Dermis blood vessel endothelial cell (primary cell): ENCODE results near the gene NRAP. TPM values are rescaled to one million over a fixed set of nuclear protein-coding genes. Genes with fewer than 3 reads are reported as not detected.
A peak's percentile ranks its signal among the peaks of the same experiment; 100 is the strongest.

ENCODE experiments used
- DNase-seq: peaks from one replicate; pipeline ENCODE4 v3.0.0; 2010
- total RNA-seq: library from RNA; depleted of rRNA; stranded (reverse); fragments of >200 nt; gene quantifications from 2 replicates; pipeline ENCODE4 v1.2.3, GENCODE V29; 2014

Gene NRAP, protein sequence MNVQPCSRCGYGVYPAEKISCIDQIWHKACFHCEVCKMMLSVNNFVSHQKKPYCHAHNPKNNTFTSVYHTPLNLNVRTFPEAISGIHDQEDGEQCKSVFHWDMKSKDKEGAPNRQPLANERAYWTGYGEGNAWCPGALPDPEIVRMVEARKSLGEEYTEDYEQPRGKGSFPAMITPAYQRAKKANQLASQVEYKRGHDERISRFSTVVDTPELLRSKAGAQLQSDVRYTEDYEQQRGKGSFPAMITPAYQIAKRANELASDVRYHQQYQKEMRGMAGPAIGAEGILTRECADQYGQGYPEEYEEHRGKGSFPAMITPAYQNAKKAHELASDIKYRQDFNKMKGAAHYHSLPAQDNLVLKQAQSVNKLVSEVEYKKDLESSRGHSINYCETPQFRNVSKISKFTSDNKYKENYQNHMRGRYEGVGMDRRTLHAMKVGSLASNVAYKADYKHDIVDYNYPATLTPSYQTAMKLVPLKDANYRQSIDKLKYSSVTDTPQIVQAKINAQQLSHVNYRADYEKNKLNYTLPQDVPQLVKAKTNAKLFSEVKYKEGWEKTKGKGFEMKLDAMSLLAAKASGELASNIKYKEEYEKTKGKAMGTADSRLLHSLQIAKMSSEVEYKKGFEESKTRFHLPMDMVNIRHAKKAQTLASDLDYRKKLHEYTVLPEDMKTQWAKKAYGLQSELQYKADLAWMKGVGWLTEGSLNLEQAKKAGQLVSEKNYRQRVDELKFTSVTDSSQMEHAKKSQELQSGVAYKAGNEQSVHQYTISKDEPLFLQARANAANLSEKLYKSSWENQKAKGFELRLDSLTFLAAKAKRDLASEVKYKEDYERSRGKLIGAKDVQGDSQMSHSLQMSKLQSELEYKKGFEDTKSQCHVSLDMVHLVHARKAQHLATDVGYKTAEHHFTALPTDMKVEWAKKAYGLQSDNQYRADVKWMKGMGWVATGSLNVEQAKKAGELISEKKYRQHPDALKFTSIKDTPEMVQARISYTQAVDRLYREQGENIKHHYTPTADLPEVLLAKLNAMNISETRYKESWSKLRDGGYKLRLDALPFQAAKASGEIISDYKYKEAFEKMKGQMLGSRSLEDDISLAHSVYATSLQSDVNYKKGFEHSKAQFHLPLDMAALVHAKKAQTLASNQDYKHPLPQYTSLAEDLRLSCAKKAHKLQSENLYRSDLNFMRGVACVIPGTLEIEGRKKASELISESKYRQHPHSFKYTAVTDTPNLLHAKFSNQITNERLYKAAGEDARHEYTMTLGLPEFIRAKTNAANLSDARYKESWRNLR (N-terminal part only)
- not detected in 2 replicates for total RNA-seq

DNA sequence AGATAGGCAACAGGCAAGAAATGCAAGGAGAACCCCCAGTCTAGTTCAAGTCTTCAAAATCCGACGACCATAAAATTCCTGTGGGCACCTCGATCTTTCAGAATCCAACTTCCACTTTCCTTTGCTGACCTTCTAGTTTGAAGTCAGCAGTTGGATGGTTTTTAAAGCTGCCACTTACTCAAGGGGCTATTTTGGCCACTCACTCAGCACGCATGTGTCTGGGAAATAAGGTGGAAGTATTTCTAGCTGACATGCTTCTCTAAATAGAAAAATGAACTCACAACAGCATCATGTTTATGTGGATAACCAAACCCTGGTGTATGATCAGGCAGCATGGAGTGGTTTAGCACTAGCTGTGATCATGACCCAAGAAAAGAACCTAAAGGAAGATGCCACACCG is at the start of gene NRAP:
Gene NRAP (minus strand): TSS at position 134 of the 400 bp plus-strand sequence. CDS start 159 bp downstream, outside the sequence.
- DNase-seq, result no peak

DNA sequence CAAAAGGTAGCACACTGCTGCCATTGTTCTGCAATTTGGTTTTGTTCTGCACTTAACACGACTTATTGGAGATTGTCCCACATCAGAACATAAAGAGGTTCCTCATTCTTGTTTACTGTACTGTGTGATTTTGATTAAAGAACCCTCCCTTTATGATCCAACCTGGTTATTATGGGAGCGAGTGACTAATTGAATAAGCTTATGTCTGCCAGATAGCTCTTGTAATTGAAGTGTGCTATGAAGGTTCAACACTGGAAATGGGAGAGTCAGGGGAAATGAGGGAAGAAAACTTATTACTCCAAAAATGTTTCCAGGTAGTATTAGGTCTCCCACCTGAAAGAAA is 49.8 kb upstream of the NRAP start:
- no peak for DNase-seq

DNA sequence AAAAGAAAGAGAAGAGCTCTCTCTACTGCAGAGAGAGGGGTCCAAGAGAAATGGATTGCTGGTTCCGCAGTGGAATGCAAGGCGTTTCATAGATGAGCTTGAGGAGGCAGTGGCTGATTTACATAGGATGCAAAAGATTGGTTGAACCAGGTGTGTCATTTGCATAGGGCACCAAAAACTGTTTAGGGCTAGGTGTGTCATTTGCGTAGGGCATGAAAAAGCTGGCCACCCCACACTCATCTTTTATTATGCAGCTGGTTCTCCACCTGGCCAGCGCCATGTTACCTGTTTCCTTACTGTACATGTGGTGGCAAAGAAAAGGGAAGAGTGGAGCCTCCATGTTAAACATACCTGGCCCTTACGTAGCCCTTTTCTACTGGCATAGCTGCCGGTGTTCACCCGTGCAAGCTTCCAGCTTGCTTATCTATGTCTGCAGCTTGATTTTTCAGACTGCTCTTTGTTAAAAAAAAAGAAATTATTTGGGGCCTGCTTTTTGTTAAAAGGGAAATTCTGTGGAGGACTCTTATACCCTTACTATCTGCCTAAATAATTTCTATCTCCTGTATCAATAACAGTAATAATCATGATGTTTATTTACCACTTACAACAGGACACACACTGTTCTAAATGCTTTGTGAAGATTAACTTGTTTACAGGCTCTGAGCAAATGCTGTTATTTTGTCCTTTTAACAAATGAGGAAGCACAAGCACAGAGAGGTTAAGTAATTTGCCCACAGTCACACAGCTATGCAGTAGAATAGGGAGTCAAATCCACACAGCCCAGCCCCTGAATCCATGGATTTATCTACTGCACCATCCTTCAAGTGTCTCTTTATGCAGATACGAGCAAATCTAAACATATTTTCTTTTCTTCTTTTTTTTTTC is 49.2 kb upstream of the NRAP start:
- no peak for DNase-seq

DNA sequence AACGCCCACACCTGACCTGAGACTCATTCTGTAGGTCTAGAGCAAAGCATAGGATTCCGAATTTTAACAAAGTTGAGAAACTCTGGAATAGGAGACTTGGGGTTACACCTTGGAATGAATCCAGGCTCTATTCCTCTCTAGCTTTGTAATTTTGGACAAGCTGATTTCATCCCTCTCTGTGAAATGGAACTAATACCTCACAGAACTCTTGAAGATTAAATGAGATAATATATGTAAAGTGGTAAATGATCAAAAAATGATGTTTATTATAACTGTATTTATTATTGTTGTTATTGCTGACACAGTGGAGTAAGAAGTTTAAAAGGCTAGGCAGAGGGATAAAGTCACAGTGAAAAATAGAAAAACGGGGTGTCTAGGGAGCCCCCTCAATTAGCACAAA is 48.2 kb upstream of the NRAP start:
- DNase-seq, result no peak

DNA sequence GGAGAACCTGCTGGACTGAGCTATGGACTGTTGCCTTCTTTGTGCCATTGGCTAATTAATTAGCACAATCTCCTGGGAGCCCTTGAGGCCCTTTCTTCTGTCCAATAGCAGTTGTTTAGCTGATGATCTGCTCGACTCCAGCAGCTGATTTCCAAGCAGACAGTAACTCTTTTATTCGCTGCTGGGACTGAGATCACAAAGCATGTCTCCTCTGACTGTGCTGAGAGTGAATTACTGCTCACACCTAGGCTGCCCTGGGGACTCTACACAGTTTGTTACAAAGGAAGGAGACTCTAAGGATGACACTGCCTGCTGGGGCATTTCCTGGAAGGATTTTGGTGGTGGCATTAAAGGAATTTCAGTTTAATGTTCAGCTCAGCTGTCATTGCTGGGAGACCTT is 47.3 kb upstream of the NRAP start:
- DNase-seq, result no peak

DNA sequence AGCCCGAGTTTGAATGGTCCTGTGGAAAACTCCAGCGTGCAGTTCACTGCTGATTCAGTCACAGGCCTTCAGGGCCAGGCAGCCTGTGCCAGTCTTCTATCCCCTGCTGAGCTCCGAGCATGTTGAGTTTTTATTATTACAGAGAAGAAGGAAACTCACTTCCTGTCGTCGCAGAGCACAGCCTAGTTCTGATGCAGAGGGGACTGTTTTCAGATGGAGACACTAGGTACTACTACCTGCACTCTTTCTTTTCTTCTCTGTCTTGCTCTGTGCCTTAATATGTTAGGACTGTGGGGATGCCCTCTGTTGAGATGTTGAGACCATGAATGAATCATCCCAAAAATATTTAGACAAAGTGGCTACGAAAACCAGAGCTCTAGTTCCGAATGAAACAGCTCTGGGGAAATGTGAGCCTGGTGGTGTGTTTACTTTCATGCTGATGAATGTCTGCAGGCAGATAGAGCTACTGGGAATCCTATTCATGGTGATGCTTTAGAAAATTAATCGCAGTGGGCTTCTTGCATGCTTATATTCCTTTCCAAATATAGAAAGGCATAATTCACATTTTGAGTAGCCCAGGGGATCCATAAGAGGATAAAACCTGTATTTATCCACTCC is 45.5 kb upstream of the NRAP start:
- DNase-seq, result peak; percentile 50

DNA sequence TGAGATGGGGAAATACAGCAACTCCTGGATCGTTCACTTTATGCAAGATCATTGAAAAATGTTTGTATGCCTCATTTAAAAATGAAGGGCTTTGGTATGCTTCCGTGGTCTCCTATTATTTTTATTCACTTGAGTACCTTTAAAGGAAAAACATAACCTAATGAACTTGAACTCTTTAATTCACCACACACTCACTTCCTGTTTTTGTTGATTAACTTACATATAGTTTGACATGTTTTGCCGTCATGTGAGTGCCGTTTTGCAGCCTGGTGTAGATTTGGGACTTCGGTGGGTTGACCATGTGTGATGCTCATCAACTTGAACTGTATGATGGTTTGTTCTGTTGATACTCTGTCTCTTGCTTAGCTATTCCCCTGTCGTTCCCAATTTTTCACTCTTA is 44.8 kb upstream of the NRAP start:
- DNase-seq, result no peak

DNA sequence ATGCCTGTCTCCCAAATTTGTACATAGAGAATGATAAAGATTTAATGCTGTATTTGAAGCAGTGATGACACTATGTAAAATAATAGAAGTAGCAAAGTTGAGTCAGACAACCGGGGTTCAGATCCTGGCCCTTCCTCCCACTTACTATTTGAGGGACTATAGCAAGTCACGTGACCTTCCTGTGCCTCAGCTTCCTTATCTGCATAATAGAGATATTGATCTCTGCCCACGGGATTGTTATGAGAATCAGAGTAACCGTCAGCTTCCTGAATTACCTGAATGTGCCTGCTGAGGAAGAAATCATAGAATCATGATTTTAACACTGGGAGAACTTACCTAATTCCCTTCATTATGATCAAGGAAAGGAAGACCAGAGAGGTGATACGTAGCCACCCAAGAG is 42.8 kb upstream of the NRAP start:
- peak; percentile 20 for DNase-seq

DNA sequence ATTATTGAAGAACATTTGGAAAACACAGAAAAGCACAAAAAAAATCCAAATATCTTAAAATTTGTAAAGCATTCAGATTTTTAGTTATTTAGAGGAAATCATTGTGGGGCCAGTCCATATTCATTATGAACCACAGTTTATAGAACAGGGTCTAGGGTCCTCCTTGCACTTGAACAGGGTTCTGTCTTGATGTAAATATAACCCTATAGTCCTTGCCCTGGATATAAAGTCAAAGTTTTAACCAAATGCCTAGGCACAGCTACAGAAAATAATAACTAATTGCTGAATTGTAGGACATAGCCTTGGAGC is 41.5 kb upstream of the NRAP start:
- no peak for DNase-seq

DNA sequence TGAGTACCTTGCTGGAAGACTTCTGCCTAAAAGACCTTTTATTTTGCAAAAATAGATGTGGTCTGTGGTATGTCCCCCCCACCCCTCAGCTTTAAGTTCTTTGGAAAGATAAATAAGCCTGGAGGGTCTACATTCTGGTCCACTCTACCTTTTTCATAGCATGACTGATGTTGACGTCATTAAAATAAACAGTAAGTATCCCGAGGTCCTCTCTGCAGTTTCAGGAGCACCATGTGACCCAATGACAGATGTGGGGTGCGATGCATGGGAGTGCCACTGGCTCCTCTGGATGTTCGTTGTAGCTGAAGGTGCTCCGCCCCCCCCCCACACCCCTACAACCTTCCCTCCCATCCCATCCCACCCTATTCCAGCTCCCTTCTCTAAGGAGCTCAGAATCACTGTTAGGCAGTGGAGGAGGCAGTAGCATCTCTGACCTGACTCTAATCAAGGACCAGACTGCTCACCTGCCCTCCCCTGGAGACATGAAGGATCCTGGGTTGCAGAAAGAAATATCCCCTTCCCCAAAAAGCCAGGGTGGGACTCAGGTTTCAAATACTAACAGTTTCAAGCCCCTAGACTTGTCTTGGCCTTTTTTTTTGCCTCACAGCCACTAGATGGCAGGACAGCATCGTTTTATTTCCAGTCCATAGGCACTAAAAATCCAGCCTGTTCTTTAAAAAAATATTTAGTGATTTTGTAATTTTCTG is 40.9 kb upstream of the NRAP start:
- DNase-seq, result peak; percentile 74

DNA sequence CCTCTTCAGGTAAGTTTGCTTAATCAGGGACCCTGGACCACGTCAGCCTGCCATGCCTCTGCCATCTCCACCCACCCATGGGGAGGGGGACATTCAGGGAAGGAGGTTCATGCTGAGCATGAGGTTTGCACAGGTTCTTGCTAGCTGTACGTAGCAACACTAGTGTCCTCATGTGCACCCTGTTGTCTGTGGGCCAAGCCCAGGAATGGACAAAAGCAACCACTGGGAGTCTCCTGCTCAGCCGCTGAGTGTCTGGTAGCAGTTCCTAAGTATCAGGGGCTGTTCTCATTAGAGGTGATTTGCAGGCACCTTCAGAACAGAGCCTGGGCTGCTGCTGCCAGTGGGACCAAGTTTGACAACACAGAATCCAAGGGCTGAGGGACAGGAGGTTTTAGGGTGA is 33.8 kb upstream of the NRAP start:
- DNase-seq, result no peak

DNA sequence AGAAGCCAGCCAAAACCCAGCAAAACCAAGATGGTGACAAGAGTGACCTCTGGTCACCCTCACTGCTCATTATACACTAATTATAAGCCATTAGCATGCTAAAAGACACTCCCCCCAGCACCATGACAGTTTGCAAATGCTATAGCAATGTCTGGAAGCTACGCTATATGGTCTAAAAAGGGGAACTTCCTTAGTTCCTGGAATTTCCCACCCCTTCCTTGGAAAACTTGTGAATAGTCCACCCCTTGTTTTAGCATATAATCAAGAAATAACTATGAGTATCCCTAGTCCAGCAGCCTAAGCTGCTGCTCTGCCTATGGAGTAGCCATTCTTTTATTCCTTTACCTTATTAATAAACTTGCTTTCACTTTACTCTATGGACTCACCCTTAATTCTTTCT is 31.9 kb upstream of the NRAP start:
- no peak for DNase-seq

DNA sequence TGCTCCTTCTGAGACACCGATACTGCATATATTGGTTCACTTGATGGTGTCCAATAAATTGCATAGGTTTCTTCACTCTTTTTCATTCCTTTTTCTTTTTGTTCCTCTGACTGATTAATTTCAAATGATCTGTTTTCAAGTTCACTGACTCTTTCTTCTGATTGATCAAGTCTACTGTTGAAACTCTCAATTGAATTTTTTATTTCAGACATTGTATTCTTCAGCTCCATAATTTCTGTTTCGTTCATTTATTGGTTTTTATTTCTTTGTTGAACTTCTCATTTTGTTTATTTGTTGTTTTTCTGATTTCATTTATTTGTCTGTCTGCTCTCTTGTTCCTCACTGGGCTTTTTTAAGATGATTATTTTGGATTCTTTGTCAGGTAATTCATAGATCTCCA is 29.5 kb upstream of the NRAP start:
- no peak for DNase-seq

DNA sequence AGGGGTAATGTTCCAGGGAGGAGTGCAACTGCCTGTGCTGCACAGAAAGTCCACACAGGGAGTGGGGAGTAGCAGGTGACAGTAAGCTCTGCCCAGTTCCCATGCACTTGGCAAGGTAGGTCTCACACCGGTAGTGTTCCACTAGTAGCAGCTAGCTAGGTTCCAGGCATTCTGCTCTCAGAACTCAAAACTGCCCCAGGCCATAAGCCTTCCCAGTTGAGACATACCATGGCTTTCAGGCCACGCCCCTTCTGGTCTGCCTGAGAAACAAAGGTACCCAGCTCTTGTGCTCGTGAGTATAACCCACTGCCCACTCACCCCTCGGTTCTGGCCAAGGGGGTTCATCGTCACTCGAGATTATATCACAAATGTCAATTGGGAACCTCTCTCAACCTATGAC is 28.4 kb upstream of the NRAP start:
- DNase-seq, result no peak

DNA sequence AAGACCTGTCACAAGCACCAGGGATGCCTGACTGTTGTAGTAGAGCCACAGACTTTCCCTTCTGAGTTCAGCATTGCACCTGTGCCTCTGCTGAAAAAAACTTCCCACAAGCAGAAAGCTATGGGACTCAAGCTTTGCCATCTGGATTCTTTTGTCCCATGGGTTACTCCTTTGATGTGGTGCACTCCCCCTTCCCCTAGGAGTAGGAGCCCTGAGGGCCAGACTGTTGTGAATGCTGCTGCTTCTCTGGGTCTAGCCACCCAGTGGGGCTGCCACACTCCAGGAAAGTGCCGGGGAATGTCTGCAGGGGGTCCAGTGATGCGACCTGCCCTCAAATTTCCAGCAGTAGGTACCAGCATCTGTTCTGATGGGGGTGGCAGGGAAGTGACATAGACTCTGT is 27.5 kb upstream of the NRAP start:
- DNase-seq, result no peak

DNA sequence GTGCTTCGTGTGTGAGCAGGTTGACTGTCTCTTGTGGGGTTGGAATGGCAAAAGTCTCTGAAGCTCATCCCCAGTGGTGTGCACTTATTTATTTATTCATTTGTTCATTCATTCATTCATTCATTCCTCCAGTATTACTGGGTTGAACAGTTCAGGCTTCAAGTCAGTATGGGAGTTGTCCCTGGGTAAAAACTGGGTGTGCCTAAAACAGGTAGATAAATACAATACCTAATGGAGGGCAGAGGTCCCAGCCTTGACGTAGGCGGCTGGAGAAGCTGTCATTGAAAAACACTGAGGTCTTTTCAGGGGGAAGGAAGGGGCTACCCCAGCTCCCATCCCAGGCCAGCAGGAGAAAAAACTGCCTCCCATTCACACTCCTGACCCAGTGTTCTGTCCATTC is 26.9 kb upstream of the NRAP start:
- no peak for DNase-seq

DNA sequence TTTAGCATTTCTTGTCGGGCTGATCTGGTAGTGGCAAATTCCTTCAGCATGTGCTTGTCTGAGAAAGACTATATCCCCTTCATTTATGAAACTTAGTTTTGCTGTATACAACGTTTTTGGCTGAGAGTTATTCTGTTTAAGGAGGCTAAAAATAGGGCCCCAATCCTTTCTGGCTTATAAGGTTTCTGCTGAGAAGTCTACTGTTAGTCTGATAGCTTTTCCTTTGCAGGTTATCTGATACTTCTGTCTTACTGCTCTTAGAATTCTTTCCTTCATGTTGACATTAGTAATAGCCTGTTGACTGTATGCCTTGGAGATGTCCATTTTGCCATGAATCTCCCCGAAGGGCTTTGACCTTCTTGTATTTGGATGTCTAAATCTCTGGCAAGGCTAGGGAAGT is 25.7 kb upstream of the NRAP start:
- no peak for DNase-seq

DNA sequence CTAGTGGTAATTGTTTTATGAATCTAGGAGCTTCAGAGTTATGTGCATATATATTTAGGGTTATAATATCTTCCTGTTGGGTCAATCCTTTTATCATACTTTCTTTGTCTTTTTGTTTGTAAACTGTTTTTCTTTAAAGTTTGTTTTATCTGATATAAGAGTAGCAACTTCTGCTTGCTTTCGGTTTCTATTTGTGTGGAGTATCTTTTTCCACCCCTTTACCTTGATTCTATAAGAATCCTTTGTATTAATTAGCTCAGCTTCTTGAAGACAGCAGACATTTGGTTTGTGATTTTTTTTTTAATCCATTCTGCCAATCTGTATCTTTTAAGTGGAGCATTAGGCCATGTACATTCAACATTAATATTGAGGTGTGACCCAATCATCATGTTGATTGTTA is 25.2 kb upstream of the NRAP start:
- DNase-seq, result no peak

DNA sequence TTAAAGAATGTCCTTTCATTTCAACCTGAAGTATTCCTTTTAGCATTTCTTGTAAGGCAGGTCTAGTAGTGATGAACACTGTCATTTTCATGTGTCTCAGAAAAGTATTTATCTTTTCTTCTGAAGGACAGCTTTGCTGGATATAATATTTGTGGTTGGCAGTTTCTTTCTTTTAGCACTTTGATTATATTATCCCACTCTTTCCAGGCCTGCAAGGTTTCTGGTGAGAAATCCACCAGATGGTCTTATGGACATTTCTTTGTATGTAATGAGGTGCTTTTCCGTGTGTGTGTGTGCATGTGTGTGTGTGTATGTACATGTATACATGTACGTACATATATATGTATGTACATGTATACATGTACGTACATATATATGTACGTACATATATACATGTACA is 23.2 kb upstream of the NRAP start:
- DNase-seq, result no peak

DNA sequence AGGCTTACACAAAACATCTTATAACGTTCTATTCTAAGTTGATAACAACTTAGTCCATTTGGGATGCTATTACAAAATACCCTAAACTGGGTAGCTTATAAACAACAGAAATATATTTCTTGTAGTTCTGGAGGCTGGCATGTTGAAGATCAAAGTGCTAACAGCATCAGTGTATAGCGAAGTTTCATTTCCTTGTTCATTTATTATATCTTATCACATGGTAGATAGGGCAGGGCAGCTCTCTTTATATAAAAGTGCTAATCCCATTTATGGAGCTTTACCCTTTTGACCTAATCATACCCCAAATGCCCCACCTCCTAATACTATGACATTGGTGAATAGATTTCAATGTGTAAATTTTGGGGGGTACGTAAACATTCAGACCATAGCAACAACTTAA is 22.2 kb upstream of the NRAP start:
- DNase-seq, result no peak

DNA sequence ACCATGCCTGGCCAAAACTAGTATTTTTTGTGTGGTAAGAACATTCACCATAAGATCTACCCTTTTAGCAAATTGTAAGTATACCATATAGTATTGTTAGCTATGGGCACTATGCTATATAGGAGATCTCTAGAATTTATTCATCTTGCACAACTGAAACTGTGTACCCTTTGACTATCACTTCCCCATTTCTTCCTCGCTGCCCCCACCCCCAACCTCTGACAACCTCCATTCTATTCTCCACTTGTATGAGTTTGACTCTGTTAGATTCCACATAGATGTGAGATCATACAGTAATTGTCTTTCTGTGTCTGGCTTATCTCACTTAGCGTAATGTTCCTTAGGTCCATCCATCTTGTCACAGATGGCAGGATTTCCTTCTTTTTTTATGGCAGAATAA is 19.5 kb upstream of the NRAP start:
- DNase-seq, result no peak
